Fibroblast of villous mesenchyme (primary cell): ENCODE data around the gene HIF1A. TPM values are rescaled to one million over a fixed set of nuclear protein-coding genes. Genes with fewer than 3 reads are reported as not detected.
A peak's percentile ranks its signal among the peaks of the same experiment; 100 is the strongest.

Source experiments
- DNase-seq: peaks from one replicate; pipeline ENCODE4 v3.0.0-alpha.2; 2010; ENCODE audit warnings: low read depth
- H3K4me3 ChIP-seq: 2 replicates; pipeline ENCODE4 v1.5.1; 2011; ENCODE audit warnings: low read depth, mild to moderate bottlenecking, low read length
- CTCF ChIP-seq: IDR thresholded peaks from 2 replicates; pipeline ENCODE4 v1.5.1; 2012; ENCODE audit warnings: low read depth, mild to moderate bottlenecking, low read length; ENCODE audit not compliant: insufficient read depth
- total RNA-seq: library from RNA; depleted of rRNA; stranded (reverse); fragments of >200 nt; gene quantifications from 2 replicates; pipeline ENCODE4 v1.2.3, GENCODE V29; 2012

HIF1A gene
- total RNA-seq, 1 donor, result 671 TPM

DNA sequence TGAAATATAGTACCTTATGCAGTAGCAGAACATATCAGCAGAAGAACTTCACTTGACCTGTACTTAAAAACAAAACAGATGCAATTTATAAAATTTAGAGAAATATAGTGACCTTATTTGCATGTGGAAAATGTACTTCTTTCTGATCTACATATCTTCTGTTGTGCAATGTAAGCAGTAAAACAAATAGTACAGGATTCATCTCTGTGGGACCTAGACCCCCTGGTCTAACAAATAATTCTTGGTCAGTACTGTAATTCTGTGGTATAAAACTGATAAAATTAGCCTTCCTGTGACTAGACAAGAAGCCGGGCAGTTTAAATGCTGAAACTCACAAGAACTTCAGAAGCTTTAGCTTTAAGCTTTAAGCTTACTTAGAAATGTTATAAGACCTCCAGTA, 21.6 kb downstream of the HIF1A start:
- peak overlapping the region; percentile 22 for H3K4me3 ChIP-seq
- TF ChIP-seq CTCF, result no peak
- no peak for DNase-seq

DNA sequence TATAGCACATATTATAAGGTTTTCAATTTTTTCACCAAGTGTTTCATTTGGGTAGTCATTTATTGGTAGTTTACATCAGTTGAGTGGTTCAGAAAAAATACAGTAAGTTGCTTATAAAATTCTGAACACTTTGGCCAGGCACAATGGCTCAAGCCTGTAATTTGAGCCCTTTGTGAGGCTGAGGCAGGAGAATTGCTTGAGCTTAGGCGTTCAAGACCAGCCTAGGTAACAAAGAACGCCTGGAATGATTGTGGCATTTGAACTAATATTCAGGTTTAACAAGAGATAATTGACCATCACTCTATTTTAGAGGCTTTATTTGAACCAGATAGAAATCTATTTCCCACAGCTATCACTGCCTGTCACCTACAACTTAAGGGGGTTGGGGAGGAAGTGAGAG, 22.7 kb downstream of the HIF1A start:
- H3K4me3 ChIP-seq, result no peak overlapping the region
- no peak for DNase-seq
- no peak for TF ChIP-seq CTCF

DNA sequence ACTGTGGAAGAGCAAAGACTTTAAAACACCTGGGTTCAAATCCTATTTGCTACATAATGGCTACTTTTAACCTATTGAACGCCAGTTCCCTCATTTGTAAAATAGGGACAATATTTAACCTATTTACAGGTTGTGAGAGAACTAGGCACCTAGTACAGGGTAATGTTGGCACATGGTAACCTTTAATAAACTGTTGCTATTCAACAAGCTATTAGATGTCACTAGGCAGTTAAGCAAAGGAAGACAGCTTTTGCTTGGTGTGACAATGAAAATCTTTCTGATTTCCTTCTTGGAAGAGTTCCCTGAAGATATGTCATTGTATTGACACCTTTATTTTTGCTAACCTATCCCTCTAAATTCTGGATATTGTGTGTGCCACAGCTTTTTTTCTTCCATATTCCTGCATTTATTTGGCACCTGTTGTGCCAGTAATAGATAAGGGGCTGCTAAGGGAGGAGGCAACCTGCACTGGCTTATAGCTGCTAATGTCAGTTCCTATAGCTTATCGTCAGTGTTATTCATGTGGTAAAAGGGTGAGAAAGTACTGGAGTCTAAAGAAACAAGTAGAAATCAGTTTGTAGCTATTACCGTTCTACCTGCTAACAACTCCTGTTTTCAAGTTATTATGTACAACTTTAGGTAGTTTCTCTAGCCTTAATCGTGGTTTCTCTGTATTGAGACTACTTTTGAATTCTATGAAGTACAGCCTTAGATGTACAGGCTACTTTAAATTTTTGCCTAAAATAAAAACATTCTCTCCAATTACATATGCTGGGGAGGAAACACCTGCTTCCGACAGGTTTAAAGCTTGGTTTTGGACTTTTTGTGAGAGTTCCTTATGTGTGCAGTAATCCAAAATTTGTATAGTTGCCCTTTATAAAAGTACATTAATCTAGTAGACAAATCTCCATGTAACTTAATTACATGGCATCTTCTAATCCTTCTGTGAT, 24.3 kb downstream of the HIF1A start:
- no peak for TF ChIP-seq CTCF
- peak overlapping the region; percentile 26 for H3K4me3 ChIP-seq
- no peak for DNase-seq

DNA sequence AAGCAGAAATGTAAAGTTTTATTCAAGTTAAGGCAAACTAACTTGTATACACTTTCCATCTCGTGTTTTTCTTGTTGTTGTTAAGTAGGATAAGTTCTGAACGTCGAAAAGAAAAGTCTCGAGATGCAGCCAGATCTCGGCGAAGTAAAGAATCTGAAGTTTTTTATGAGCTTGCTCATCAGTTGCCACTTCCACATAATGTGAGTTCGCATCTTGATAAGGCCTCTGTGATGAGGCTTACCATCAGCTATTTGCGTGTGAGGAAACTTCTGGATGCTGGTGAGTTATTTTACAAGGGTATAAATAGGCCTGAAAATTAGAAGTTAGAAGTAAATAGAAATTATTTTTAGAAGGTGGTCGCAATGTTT, 25.0 kb downstream of the HIF1A start:
- no peak for TF ChIP-seq CTCF
- H3K4me3 ChIP-seq, result peak overlapping the region; percentile 26

GRCh38 chr14:61720741-61721140, 25.4 kb downstream of the HIF1A start:
- H3K4me3 ChIP-seq, result no peak overlapping the region
- no peak for TF ChIP-seq CTCF
- DNase-seq, result no peak

More for the DNA sequence above, 25.0 kb downstream of the HIF1A start:
- DNase-seq, result peak; percentile 85

- H3K4me3 ChIP-seq, result no peak overlapping the region
- no peak for DNase-seq
- no peak for TF ChIP-seq CTCF
These were observed 28.8 kb downstream of the HIF1A start for GRCh38 chr14:61724133-61724532.
